Measurements from ENCODE around the gene PRDX2. TPM values are rescaled to one million over a fixed set of nuclear protein-coding genes. Genes with fewer than 3 reads are reported as not detected.

Gene PRDX2
- total and polyA plus RNA-seq, 2 donors (not counting 3 experiments of a cell fraction or from before 2014, with no cell fraction given) = 247 to 492 TPM

GRCh38 chr19:12783849-12784393 is 17.7 kb downstream of the PRDX2 start:
- Histone ChIP-seq H3K27me3 (ENCODE audit: control insufficient read depth in 2 of 2, insufficient read depth in 2 of 2, low read length in 2 of 2) (no peaks in the 10 kb centered on the region), H3K79me2 (ENCODE audit: control insufficient read depth, insufficient read depth, low read length) (no peaks in the 10 kb centered on the region), H3K27ac (ENCODE audit: insufficient read depth, low read depth, low read length) (peak overlapping the region; percentile 72), H4K20me1 (replicated peaks; ENCODE audit: control insufficient read depth, extremely low read depth, insufficient read depth, low read length) (no peaks in the 10 kb centered on the region), H3K4me1 (ENCODE audit: control insufficient read depth, extremely low read depth, insufficient read depth, low read length) (peaks cover 24% of the 10 kb centered on the region), H3K9me3 (replicated peaks; ENCODE audit: control insufficient read depth, insufficient read depth, low read length) (no peaks in the 10 kb centered on the region), H3K36me3 (ENCODE audit: control insufficient read depth in 2 of 2, extremely low read depth in 1 of 2, insufficient read depth in 2 of 2, low read length in 2 of 2) (no peaks in the 10 kb centered on the region), H3K4me2 (ENCODE audit: insufficient read depth, low read length) (no peak overlapping the region), H3K9ac (replicated peaks; ENCODE audit: extremely low read depth, insufficient read depth, low read length) (peak overlapping the region; percentile 36), H3K4me3 (replicated peaks in 1 of 3; ENCODE audit: insufficient read depth in 1 of 3, low read depth in 1 of 3, low read length in 3 of 3) (no peak overlapping the region), H3K9me1 (replicated peaks; ENCODE audit: control insufficient read depth, extremely low read depth, insufficient read depth, low read length) (no peaks in the 10 kb centered on the region), H2AFZ (ENCODE audit: low read depth, low read length) (no peak overlapping the region)
- POLR2A ChIA-PET = interaction anchor here (2.8 kb wide), 1 partner anchor 8 kb away, joined by 73 read pairs; the partner anchor contains the start of gene JUNB
- BruUV-seq (replicated peaks) = no TSS peak
- FAIRE-seq = no peak
- dilution Hi-C loops (cut with MboI; ENCODE audit: extremely low pct_ligation_motif_present, low sequenced_read_pairs) = no loop called here
- CTCF ChIA-PET = no interaction called here
- intact Hi-C loops (cut with micrococcal nuclease) = loop anchor here (2.0 to 10.0 kb wide), 2 partner anchors 151 to 319 kb away; partner anchors contain the start of genes CALR, FARSA and LYL1
- TF ChIP-seq POLR2AphosphoS5 (IDR thresholded peaks at IDR 0.05; ENCODE audit: insufficient read depth, low read depth, low read length) (no peak), FOS (IDR thresholded peaks at IDR 0.05; ENCODE audit: borderline replicate concordance, insufficient read depth, low read length) (no peak), GATA2 (IDR thresholded peaks at IDR 0.05; ENCODE audit: insufficient read depth, insufficient read length, low read depth, low read length) (no peak), POLR2A (IDR thresholded peaks at IDR 0.05; ENCODE audit: low read depth, low read length) (no peak), EZH2 (IDR thresholded peaks at IDR 0.05; ENCODE audit: borderline replicate concordance, low read depth, low read length, severe bottlenecking) (no peak), CTCF (IDR thresholded peaks at IDR 0.05; ENCODE audit: extremely low read depth in 1 of 2, insufficient read depth in 1 of 2, low read depth in 1 of 2, low read length in 2 of 2) (no peak), JUN (IDR thresholded peaks at IDR 0.05; ENCODE audit: borderline replicate concordance, insufficient read depth, insufficient read length, low read depth) (no peak), MYC (IDR thresholded peaks at IDR 0.05; ENCODE audit: low read depth, low read length) (no peak)
- TF ChIP-seq, protein P1, sequence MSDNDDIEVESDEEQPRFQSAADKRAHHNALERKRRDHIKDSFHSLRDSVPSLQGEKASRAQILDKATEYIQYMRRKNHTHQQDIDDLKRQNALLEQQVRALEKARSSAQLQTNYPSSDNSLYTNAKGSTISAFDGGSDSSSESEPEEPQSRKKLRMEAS (IDR thresholded peaks at IDR 0.05; ENCODE audit: insufficient read depth, insufficient read length) = no peak
- DNase-seq (ENCODE audit: low read depth, low spot score) = no peak

Data from endothelial cell of umbilical vein (primary cell).